HG02798 (cell line): ENCODE data around the gene NOTCH4.

Experiments used
- ATAC-seq: cut with Tn5 transposase; IDR thresholded peaks from one replicate; pipeline ENCODE4 v1.9.1; 2021; ENCODE audit warnings: mild to moderate bottlenecking; ENCODE audit not compliant: unreplicated experiment, poor library complexity

The NOTCH4 gene

DNA sequence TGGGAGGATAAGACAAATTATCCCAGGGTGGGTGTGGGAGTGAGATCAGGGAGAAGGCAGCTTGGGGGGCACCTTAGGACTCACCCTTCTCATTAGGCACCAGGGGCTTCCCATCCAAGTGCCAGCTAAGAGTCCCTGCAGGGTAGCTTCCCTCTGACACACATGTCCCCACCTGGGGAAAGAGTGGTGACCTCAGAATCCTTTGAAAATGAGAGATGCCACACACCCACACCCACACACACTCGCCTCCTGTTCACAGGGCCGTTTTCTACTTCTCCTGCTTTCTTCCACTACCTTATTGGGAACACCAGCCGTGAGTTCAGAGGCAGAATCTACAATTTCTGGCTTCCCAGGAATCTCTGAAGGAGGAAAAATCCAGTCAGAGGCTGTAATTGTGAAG, 40.8 kb downstream of the NOTCH4 start:
- no peak for ATAC-seq

DNA sequence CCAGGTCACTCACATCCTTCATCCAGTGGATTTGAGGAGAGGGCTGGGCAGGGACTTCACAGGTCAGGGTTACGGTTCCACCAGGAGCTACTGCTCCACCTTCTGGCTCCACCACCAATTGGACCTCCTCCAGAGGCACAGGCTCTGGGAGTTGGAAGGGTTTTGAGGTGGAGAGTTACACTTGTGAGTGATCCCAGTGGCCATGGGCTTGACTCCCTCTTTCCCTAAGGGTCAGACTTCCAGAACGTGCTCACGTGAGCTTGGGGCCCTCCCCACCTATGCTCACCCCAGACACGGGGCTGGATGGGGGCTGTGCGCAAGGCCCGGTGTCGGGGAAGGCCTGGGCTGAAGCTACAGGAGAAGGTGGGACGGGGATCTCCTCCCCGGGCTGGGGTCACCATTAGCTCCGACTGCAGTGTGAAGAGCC, 41.3 kb downstream of the NOTCH4 start:
- ATAC-seq, result no peak

DNA sequence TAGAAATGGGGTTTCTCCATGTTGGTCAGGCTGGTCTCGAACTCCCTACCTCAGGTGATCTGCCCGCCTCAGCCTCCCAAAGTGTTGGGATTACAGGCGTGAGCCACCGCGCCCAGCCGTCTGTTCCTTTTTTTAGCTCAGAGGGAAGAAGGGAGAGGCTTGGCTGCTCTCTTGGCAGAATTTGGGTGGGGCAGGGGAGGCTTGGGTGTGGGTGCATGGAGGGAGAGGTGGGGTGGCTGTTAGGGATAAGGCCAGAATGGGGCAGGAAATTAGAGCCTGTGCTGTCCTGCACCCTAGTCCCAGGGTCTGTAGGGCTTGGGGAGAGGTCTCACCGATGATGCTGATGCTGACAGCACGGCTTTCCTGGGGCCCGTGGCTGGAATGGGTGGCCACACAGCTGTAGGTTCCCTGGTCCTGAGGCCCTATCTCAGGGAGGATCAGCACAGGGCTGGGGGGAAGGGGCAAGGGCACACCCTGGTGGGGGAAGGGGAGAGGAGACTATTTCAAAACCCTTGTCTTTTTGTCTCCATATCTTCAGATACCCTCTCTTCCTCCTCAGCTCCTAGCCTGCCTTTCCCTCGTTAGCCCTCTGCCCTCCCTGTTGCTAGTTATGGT, 41.8 kb downstream of the NOTCH4 start:
- ATAC-seq, result no peak

DNA sequence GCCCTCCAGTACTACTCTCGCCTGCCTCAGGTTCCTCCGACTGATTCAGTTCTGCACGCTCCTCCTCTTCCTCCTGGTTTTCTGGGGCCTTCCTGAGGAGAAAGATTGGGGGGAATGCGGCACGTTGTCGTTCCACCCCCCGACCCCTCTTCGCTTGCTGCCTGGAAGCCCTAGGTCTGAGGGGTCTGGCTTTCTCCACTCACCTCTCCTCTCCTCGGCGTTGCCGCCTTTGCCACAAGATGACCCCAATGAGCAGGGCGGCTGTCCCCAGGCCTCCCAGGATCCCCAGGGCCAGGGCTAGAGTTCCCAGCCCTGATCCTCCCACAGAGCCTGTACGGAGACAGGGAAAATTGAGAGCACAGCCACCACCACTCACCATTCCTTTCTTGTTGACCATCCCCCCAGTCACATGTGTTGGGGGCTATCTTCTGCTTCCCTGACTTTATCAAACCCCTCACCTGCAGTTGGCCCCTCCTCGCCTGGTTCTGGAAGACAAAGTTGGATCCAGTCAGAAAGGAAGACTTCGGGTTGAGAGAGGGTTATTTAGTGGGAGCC, 42.6 kb downstream of the NOTCH4 start:
- ATAC-seq, result no peak

DNA sequence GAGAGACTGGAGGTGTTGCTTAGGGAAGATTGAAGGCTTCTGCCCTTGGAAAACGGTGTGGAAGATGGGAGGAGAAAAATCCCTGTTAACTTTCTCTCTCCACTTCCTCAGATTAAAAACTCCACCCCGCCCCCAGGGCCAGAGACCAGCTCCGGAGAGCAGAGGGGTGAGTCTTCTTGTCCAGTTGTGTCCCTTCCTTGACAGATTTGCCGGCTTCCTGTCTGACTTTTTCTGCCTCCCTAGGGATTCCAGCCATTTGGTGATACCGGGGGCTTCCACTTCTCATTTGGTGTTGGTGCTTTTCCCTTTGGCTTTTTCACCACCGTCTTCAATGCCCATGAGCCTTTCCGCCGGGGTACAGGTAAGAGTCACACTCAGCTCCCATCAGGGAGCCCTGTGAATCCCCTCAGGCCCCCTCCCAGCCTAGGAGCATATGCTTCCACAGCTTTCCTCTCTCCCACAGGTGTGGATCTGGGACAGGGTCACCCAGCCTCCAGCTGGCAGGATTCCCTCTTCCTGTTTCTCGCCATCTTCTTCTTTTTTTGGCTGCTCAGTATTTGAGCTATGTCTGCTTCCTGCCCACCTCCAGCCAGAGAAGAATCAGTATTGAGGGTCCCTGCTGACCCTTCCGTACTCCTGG, 44.0 kb downstream of the NOTCH4 start:
- ATAC-seq, result no peak

DNA sequence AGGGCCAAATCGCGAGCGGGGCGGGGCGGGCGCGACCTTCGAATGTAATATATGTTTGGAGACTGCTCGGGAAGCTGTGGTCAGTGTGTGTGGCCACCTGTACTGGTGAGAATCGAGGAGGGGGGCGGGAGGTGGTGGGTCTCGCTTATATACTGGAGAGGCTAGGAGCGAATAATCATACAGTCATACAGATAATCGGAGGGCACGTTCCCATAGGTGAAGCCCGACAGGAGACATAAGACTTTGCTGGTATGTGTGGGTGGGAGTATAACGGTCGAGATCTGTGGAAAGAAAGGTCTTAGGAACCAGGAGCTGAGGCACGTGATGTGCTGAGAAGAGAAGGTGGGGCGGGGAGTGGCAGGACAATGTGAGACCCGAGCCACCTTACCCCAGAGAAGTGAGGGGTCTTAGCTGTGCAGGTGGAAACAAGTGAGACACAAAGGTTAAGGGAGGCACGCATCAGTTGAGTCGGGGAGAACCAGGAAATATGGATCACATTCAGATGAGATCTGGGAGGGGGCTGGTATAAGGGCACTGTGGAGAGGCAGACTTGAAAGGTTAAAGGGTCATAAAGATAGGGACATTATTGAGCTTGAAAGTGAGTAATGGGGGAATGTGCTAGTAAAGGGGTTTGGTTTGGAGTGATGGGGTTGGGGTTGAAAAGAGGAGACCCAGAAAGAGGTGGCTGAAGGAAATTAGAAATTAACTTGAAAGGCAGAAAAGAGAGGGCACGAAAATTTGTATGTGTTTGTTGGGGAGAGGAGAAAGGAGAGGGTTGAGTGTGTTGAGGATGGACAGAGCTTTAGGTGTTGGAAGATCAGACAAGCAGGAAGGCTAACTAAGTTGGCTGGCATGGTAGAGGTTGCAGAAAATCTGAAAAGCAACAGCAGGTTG, 45.1 kb downstream of the NOTCH4 start:
- ATAC-seq, result no peak

DNA sequence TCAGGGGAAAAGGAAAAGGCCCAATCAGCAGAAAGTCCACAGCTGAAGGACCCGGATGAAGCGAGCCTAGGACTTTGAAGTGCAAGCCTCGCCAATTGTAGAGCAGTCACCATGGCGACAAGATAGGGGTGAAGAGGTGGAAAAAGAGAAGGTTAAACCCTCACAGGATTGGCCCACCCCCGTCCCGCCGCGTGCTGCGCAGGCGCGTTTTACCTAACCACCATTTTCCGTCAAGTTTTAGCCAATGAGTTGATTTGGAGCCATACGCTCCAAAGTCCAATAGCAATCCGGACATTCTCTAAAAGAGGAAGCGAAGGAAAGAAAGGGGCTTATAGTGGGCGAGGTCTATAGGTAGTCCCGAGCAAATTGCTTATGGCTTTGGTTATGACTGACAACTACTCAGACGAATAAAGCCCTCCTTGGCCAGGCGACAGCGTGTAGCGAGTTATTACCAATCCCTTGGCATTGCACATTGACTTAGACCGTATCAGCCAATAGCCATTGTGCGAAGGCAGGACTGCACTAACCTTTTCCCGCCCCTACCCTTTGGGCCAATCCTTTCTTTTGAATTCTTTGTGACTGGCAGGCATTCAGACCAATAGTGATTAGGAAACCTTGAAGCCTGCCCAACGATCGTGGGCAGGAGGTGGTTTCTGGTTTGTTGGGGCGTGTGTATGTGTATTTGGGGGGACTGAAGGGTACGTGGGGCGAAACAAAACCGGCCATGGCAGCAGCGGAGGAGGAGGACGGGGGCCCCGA, 45.9 kb downstream of the NOTCH4 start, which contains the start of gene RNF5:
RNF5 (plus strand) TSS at position 618 of the 759 bp plus-strand sequence; CDS start at position 725, 107 bp downstream.
- peak; percentile 86 for ATAC-seq

DNA sequence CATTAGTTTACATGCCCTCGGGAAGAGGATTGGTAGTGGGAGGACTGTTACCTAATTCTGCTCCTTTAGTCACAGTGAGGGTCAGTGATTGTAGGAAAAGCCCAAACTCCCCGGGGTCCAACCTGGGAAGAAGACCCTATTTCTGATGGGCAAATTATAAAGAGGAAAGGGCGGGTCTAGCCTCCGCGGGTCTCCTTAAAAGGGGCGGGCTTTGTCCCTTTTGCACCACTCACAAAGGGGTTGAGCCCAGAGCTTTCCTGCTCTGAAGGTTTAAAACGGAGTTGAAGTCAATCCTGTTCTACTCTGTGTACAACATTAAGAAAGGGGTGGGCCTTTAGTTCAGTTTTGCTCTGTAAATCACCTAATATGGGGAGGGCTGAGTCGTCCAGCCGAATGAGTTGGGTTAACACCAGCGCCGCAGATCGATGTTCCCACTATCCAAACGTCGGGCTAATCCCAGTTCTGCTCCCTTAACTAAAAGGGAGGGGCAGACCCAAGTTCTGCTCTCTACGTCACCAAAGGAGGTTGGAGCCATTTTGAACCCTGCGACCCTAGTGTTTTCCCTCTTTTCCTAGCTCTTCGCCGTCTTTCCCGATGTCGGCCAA, 46.6 kb downstream of the NOTCH4 start:
- no peak for ATAC-seq

DNA sequence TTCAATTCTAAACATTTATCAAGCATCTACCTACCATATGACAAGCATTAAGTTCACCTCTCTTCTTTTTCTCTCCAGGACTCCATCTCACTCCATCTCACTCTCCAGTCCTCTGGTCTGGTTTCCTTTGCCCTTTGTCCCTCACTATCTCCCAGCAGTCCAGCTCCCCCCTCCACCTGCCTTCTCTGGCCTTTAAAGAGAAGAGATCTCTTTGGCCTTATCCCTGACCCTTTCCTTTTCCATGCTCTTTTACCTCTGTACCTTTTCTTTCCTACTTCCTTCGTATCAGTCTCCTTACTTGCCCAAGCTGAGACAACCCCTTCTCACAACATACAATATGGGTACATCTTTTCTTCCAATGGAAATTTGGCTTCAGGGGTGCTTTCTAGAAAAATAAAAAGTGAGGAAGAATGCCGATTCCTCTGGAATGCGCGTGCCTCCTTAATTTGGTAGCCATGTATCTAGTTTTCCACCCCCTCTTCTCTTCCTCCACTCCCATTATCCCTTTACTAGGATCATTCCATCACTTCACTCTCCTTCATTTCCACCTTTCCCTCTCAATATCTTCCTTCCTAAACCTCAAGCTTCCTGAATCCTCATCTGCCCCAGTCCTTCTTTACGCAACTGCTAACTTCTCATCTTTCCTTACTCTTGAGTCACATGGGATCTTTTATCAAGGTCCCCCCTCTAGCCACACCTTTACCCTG, 47.2 kb downstream of the NOTCH4 start:
- ATAC-seq, result no peak

DNA sequence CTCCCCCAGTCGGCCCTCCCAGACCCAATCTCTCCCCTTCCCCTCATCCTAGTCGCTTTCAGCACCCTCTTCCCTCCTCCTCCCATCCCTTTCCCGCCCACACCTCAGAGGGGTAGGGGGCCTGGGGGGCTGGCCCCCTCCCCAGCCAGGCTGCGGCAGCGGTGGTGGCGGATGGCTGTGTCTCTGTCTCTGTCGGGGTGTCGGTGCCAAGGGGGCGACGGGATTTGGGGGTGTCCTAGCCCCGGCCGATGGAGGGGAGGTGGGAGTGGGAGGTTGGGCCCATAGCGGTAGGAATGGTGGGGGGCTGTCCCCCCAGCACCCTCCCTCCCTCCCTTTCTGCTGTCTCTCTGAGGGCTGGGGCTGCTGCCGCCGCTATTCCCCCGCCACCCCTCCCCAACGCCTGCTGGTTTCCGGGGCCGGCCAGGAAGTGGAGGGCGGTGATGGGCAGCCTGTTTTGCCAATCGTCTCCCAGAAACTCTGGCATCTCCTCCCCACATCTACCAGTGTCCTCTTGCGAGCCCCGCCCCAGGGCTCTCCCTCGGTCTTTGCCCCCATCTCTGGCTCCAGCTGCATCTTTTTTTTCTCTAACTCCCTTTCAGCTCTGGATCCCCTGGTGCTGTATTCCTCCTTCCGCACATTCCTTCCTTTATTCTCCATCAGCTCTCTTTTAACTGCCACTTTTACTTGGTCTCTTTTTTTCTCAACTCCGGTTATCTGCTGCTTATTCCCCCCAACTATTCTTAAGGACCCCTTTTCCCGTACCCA, 48.0 kb downstream of the NOTCH4 start, which contains the start of gene AGPAT1:
AGPAT1 (minus strand) TSS at position 374 of the 765 bp plus-strand sequence. CDS start 4,588 bp downstream, outside the sequence.
- ATAC-seq, result peak; percentile 51

DNA sequence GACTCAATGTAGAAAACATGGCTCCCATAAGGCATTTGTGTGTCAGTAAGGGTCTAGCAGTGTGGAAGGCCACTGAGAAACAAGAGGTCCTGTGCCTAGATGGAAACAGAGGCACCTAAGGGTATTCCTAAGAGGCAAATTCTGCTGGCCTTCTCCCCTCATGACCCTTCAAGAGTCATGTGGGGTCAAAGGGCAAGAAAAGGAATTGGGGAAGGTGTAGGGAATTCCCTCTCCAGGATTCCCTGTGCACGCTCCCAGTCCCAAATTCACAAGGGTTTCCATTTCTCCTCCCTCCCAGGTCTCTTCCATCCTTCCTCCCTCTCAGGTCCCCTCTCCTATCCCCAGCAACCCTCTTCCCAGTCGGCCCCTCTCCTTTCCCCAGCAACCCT, 48.6 kb downstream of the NOTCH4 start:
- no peak for ATAC-seq

DNA sequence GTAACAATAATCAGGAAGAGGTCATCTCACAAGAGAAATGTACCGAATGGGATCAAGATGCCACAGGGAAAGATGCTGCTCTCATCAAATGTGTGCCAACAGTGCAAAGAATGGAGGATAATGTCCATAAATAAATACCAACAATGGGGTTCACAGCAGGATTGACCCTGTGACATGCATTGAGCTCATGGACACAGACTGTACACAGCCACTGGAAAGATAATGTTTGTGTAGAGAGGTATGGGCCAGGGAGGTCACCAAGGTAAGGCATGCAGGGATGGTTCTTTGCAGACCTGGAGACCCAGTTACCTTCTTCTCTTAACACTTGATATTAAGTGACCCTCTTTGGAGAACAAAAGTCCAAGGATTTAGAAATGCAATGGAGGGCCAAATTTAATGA, 49.5 kb downstream of the NOTCH4 start:
- ATAC-seq, result no peak

DNA sequence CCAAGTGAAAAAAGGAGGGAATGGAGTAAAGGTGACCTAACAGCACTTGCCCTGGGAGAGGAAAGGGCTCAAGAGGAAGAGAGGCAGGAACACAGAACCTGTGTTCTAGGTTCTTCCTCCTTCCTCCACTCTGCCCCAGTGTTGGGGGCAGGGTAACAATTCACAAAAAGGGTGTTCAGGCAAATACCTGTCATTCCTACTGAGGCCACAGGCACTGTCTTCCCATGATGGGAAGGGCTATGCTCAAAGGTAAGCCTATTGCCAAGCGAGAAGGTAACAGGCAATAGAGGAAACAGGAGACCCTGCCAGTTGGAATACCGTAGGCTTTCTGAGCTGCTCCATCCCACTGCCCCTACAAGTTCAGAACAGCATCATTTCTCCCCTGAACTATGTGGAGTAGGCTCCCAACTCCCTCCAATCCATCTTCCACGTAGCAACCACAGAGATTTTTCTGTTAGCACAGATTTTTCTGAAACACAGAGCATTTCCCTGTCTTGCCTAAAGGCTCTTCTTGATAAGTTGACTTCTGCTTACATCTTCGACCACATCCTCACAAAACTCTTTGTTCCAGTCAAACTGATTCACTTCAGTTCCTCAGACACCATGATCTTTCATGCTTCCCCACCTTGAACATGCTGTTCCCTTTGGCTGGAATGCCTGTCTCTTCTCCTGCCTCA, 50.7 kb downstream of the NOTCH4 start:
- no peak for ATAC-seq

DNA sequence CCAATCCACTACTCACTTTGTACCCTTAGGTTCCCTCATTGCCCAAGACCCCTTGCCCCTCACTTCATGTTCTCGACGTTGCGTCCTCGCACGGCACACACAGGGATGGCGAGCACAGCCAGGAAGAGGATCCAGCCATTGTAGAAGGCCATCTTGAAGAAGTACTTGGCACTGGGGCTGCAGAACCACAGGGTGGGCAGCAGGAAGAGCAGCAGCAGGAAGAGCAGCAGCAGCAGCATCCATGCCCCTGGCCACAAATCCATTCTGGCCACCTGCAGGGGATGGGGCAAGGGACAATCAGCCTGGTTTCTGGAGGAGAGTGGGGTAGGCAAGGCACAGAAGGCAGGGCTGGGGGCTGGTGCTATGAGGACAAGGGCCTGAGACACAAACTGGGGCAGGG, 52.6 kb downstream of the NOTCH4 start:
- no peak for ATAC-seq

DNA sequence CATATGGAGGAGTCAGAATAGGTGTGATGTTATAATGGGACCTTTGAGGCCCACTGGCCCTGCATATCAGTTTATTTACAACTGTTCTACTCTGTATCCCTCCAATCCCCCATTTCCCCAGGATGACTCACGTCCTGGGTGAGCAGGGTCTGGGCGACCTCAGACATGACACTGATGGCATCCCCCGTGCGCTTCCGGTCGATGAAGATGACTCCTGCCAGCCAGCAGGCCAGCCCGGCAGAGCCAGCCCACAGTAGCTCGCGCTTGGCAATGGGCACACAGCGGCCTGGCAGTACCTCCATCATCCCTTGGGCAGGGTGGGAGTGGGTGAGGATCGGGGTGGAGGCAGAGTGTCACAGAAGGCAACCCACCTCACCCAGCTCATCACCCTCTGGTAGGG, 53.6 kb downstream of the NOTCH4 start:
- ATAC-seq, result no peak

DNA sequence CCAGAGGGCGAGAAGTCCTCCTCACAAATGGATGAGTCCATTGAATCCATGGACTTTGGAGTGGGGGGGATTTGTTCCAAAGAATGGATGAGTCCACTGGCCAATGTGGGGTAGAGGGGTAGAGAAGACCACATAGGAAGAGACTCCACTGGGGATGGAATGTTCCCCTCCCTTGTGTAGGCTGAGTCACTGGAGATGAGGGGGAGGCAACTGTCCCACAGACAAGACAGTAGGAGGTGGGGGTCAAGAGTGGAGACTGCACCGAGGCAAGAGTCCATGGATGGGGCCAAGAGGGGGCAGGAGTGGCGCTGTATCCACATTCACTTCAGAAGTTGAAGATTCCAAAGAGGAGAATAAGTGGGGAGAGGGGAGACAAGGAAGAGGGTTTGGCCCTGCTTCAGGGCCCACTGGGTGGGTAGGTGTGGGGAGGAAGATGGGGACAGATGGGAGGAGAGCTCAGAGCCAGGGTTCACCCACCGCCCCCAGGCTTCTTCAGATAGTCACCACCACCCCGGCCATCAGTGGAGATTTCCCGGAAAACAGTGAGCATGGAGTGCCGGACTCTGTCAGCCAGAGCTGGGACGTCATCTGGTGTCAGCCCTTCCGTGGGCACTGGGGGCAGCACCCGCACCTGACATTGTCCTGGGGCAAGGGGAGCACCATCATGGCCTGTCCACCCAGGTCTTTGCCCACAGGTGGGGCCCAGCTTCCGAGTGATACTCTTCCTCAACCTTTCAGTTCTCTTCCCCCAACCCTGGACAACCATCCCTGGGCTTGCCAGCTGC, 54.9 kb downstream of the NOTCH4 start:
- ATAC-seq, result no peak

DNA sequence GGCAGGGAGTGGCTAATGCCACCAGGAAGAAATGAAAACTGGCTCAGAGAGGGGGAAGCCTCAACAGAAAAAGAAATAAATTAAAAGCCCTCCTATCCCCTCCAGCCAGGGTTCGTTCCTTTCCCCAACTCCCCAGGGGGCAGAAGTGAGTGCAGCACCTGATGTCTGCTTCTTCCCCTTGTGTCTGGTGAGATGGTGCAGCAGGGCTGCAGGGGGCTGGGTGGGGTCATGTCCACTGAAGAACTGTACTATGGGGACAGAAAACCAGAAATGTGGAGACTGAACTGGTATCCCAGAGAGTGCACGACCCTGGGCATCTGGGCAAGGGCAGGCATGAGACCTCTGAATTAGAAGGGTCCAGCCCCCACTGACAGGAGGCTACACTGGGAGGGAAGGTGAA, 55.5 kb downstream of the NOTCH4 start:
- ATAC-seq, result no peak
